Neural progenitor cell (in vitro differentiated cells): ENCODE results near the gene CLN5. TPM values are rescaled to one million over a fixed set of nuclear protein-coding genes. Genes with fewer than 3 reads are reported as not detected.

Experiments
- DNase-seq: peaks from one replicate; pipeline ENCODE4 v3.0.0-alpha.2; 2016; ENCODE audit warnings: low spot score
- H2AFZ ChIP-seq: fragments of 200-600 bp; sonication (generic); replicated peaks from 2 replicates; pipeline ENCODE4 v1.6.1; 2016; ENCODE audit warnings: antibody characterized with exemption
- H3F3A ChIP-seq: fragments of 200-600 bp; sonication (generic); 2 replicates; pipeline ENCODE4 v1.6.1; 2016; ENCODE audit warnings: antibody characterized with exemption, low read depth
- H3K27ac ChIP-seq: fragments of 200-600 bp; sonication (generic); 2 replicates; pipeline ENCODE4 v1.5.1; 2016; ENCODE audit warnings: mild to moderate bottlenecking
- H3K27me3 ChIP-seq: fragments of 200-600 bp; sonication (generic); 2 replicates; pipeline ENCODE4 v1.6.1; 2016; ENCODE audit warnings: mild to moderate bottlenecking, moderate library complexity
- H3K36me3 ChIP-seq: fragments of 200-600 bp; sonication (generic); 2 replicates; pipeline ENCODE4 v1.5.1; 2016
- H3K4me1 ChIP-seq: fragments of 200-600 bp; sonication (generic); 2 replicates; pipeline ENCODE4 v1.6.1; 2016; ENCODE audit warnings: mixed run types
- H3K4me2 ChIP-seq: fragments of 200-600 bp; sonication (generic); 2 replicates; pipeline ENCODE4 v1.6.1; 2016
- H3K4me3 ChIP-seq: fragments of 200-600 bp; sonication (generic); 2 replicates; pipeline ENCODE4 v1.5.1; 2016
- H3K79me2 ChIP-seq: fragments of 200-600 bp; sonication (generic); 2 replicates; pipeline ENCODE4 v1.6.1; 2016; ENCODE audit warnings: low read depth
- H3K9ac ChIP-seq: fragments of 200-600 bp; sonication (generic); 2 replicates; pipeline ENCODE4 v1.6.1; 2016
- H3K9me3 ChIP-seq: fragments of 200-600 bp; sonication (generic); 2 replicates; pipeline ENCODE4 v1.5.1; 2016; ENCODE audit warnings: low read depth
- H4K20me1 ChIP-seq: fragments of 200-600 bp; sonication (generic); 2 replicates; pipeline ENCODE4 v1.6.1; 2016; ENCODE audit warnings: low read depth
- H3K27ac Mint-ChIP-seq: 3 replicates; pipeline ENCODE4 v1.8.0; 2021; ENCODE audit warnings: mixed read lengths
- H3K27me3 Mint-ChIP-seq: 2 replicates; pipeline ENCODE4 v1.8.0; 2022; ENCODE audit warnings: low read depth, mild to moderate bottlenecking, inconsistent platforms, moderate library complexity, mixed read lengths; ENCODE audit not compliant: insufficient read depth
- H3K36me3 Mint-ChIP-seq: 3 replicates; pipeline ENCODE4 v1.8.0; 2021; ENCODE audit warnings: mixed read lengths
- H3K4me1 Mint-ChIP-seq: 3 replicates; pipeline ENCODE4 v1.8.0; 2021; ENCODE audit warnings: mixed read lengths
- H3K4me3 Mint-ChIP-seq: 3 replicates; pipeline ENCODE4 v1.8.0; 2021; ENCODE audit warnings: mild to moderate bottlenecking, moderate library complexity, mixed read lengths
- H3K9me3 Mint-ChIP-seq: 3 replicates; pipeline ENCODE4 v1.8.0; 2020; ENCODE audit warnings: mixed read lengths
- EZH2 ChIP-seq: fragments of 200-600 bp; sonication (generic); IDR thresholded peaks from 2 replicates; pipeline ENCODE4 v1.6.1; 2017; ENCODE audit warnings: antibody characterized with exemption, mild to moderate bottlenecking, moderate library complexity
- EZH2phosphoT487 ChIP-seq: fragments of 200-600 bp; sonication (generic); IDR thresholded peaks from 2 replicates; pipeline ENCODE4 v1.6.1; 2017; ENCODE audit warnings: antibody characterized with exemption
- total RNA-seq: library from RNA; depleted of rRNA; stranded (reverse); fragments of >200 nt; gene quantifications from 2 replicates; pipeline ENCODE4 v1.2.3, GENCODE V29; 2015; ENCODE audit warnings: low replicate concordance
- TF ChIP-seq, protein P1 (sequence below): fragments of 200-600 bp; sonication (generic); IDR thresholded peaks from 2 replicates; pipeline ENCODE4 v1.5.1; 2017; ENCODE audit warnings: antibody characterized with exemption, mild to moderate bottlenecking

Gene CLN5
- total RNA-seq, 1 donor from 2014 or later, result 28.5 TPM

- H3K27me3 ChIP-seq, result peaks cover 11% of the 10 kb centered on the region
- TF ChIP-seq EZH2 (no peak), EZH2phosphoT487 (no peak)
- TF ChIP-seq, protein P1, sequence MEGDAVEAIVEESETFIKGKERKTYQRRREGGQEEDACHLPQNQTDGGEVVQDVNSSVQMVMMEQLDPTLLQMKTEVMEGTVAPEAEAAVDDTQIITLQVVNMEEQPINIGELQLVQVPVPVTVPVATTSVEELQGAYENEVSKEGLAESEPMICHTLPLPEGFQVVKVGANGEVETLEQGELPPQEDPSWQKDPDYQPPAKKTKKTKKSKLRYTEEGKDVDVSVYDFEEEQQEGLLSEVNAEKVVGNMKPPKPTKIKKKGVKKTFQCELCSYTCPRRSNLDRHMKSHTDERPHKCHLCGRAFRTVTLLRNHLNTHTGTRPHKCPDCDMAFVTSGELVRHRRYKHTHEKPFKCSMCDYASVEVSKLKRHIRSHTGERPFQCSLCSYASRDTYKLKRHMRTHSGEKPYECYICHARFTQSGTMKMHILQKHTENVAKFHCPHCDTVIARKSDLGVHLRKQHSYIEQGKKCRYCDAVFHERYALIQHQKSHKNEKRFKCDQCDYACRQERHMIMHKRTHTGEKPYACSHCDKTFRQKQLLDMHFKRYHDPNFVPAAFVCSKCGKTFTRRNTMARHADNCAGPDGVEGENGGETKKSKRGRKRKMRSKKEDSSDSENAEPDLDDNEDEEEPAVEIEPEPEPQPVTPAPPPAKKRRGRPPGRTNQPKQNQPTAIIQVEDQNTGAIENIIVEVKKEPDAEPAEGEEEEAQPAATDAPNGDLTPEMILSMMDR, result no peak
- H3F3A ChIP-seq, result no peaks in the 10 kb centered on the region
- H3K4me2 ChIP-seq, result no peak overlapping the region
- no peaks in the 10 kb centered on the region for H3K79me2 ChIP-seq
- Mint-ChIP-seq H3K27me3 (peaks cover 2% of the 10 kb centered on the region), H3K9me3 (no peaks in the 10 kb centered on the region), H3K4me3 (no peak overlapping the region), H3K36me3 (no peaks in the 10 kb centered on the region), H3K27ac (no peak overlapping the region), H3K4me1 (no peaks in the 10 kb centered on the region)
- no peak overlapping the region for H3K9ac ChIP-seq
- H3K4me3 ChIP-seq, result no peak overlapping the region
- H3K36me3 ChIP-seq, result no peaks in the 10 kb centered on the region
- H3K9me3 ChIP-seq, result no peaks in the 10 kb centered on the region
- DNase-seq, result no peak
- H3K27ac ChIP-seq, result no peak overlapping the region
- H4K20me1 ChIP-seq, result no peaks in the 10 kb centered on the region
- H2AFZ ChIP-seq, result no peak overlapping the region
- no peaks in the 10 kb centered on the region for H3K4me1 ChIP-seq
Observed at GRCh38 chr13:76975863-76976262, 16.0 kb upstream of the CLN5 start.

- peaks cover 2% of the 10 kb centered on the region for H3K27me3 Mint-ChIP-seq
- H3K36me3 Mint-ChIP-seq, result no peaks in the 10 kb centered on the region
- no peaks in the 10 kb centered on the region for H3K9me3 Mint-ChIP-seq
- no peaks in the 10 kb centered on the region for H3K9me3 ChIP-seq
- no peaks in the 10 kb centered on the region for H3F3A ChIP-seq
- no peaks in the 10 kb centered on the region for H3K79me2 ChIP-seq
- no peaks in the 10 kb centered on the region for H4K20me1 ChIP-seq
- no peak overlapping the region for H3K27ac ChIP-seq
- TF ChIP-seq EZH2 (no peak), EZH2phosphoT487 (no peak)
- TF ChIP-seq, protein P1, result no peak
- no peak overlapping the region for H3K4me3 ChIP-seq
- no peaks in the 10 kb centered on the region for H3K4me1 ChIP-seq
- H3K9ac ChIP-seq, result no peak overlapping the region
- DNase-seq, result no peak
- H3K36me3 ChIP-seq, result no peaks in the 10 kb centered on the region
- H3K4me3 Mint-ChIP-seq, result no peak overlapping the region
- no peak overlapping the region for H3K27ac Mint-ChIP-seq
- no peaks in the 10 kb centered on the region for H3K4me1 Mint-ChIP-seq
- H3K27me3 ChIP-seq, result peaks cover 17% of the 10 kb centered on the region
- H2AFZ ChIP-seq, result no peak overlapping the region
- H3K4me2 ChIP-seq, result no peak overlapping the region
Observed at GRCh38 chr13:76976490-76976889, 15.4 kb upstream of the CLN5 start.

- no peaks in the 10 kb centered on the region for H3K9me3 ChIP-seq
- no peaks in the 10 kb centered on the region for H4K20me1 ChIP-seq
- no peak overlapping the region for H3K4me2 ChIP-seq
- H3K27ac ChIP-seq, result no peak overlapping the region
- DNase-seq, result no peak
- H3K4me1 ChIP-seq, result no peaks in the 10 kb centered on the region
- Mint-ChIP-seq H3K36me3 (no peaks in the 10 kb centered on the region), H3K27me3 (peaks cover 3% of the 10 kb centered on the region), H3K9me3 (no peaks in the 10 kb centered on the region), H3K4me3 (no peak overlapping the region), H3K4me1 (no peaks in the 10 kb centered on the region), H3K27ac (no peak overlapping the region)
- H2AFZ ChIP-seq, result no peak overlapping the region
- no peak overlapping the region for H3K9ac ChIP-seq
- no peaks in the 10 kb centered on the region for H3K36me3 ChIP-seq
- TF ChIP-seq EZH2phosphoT487, result no peak
- TF ChIP-seq EZH2, result no peak
- TF ChIP-seq, protein P1, result no peak
- peaks cover 22% of the 10 kb centered on the region for H3K27me3 ChIP-seq
- H3K79me2 ChIP-seq, result no peaks in the 10 kb centered on the region
- H3K4me3 ChIP-seq, result no peak overlapping the region
- H3F3A ChIP-seq, result no peaks in the 10 kb centered on the region
Observed at GRCh38 chr13:76976929-76977328, 15.0 kb upstream of the CLN5 start.
